AG09309 (cell line): ENCODE results near the gene PGLYRP4.
A peak's percentile ranks its signal among the peaks of the same experiment; 100 is the strongest.

Source experiments
- DNase-seq: peaks from one replicate; pipeline ENCODE4 v3.0.0-alpha.2; 2010; ENCODE audit warnings: low read depth
- H3K4me3 ChIP-seq: 2 replicates; pipeline ENCODE4 v1.5.1; 2011; ENCODE audit warnings: mild to moderate bottlenecking, low read depth, low read length, moderate library complexity; ENCODE audit not compliant: control insufficient read depth
- TF ChIP-seq, protein P1 (sequence below): IDR thresholded peaks from 2 replicates; pipeline ENCODE4 v1.5.1; 2011; ENCODE audit warnings: mild to moderate bottlenecking, low read depth, low read length, inconsistent platforms; ENCODE audit not compliant: insufficient read depth, control insufficient read depth; ENCODE audit errors: missing control alignments

Gene PGLYRP4

DNA sequence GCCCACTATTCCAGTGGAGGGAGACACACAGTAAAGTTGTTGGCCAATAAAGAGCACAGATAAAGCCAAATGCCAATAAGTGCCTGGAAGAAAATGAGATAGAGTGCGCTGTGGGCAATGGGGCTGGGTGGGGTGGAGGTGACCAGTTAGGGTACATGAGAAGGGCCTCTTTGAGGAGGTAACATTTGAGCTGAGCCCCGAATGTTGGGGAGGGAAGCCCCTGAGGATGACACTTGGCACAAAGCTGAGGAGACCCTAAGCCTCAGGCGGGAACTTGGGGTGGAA lies 10.0 kb upstream of the PGLYRP4 start:
- TF ChIP-seq, protein P1, sequence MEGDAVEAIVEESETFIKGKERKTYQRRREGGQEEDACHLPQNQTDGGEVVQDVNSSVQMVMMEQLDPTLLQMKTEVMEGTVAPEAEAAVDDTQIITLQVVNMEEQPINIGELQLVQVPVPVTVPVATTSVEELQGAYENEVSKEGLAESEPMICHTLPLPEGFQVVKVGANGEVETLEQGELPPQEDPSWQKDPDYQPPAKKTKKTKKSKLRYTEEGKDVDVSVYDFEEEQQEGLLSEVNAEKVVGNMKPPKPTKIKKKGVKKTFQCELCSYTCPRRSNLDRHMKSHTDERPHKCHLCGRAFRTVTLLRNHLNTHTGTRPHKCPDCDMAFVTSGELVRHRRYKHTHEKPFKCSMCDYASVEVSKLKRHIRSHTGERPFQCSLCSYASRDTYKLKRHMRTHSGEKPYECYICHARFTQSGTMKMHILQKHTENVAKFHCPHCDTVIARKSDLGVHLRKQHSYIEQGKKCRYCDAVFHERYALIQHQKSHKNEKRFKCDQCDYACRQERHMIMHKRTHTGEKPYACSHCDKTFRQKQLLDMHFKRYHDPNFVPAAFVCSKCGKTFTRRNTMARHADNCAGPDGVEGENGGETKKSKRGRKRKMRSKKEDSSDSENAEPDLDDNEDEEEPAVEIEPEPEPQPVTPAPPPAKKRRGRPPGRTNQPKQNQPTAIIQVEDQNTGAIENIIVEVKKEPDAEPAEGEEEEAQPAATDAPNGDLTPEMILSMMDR: no peak
- DNase-seq: no peak
- no peak overlapping the region for H3K4me3 ChIP-seq

DNA sequence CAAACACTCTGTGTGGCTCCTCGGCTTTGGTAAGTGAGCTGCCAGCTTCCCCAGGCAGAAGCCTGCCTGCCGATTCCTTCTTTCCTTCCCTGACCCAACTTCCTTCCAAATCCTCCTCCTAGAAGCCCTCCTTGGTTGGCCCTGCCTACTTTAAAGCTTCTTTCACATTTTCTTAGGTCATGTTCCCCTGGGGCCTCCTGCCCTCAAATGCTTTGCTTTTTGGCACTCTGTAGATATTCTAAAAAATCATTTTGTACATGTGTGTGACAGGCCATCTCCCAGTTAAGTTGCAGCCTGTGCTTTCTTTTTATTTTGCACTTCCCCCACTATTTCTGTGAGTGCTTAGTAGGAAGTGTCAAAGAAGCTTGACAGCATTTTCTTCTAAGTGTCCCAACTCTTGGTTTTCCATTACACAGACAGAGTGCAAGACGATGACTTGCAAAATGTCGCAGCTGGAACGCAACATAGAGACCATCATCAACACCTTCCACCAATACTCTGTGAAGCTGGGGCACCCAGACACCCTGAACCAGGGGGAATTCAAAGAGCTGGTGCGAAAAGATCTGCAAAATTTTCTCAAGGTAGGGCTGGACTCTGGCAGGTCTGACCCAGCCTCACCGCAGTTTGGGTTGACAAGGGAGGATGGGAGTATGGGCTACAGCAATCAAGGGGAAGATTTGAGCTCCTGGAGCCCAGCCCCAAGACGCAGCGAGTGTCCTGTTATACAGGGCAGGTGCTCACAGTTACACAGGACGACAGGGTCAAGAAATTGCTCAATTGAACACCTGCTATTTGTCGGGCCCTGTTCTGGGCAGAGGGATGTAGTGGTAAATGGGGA lies 9.4 kb upstream of the PGLYRP4 start, which contains the start of gene S100A9:
Gene S100A9 (plus strand): TSS at position 2 of the 838 bp plus-strand sequence. CDS start 430 bp downstream, at position 432.
- DNase-seq: no peak
- TF ChIP-seq, protein P1: no peak
- no peak within 1 kb of the TSS for H3K4me3 ChIP-seq

GRCh38 chr1:153357076-153357852 lies 8.6 kb upstream of the PGLYRP4 start:
- H3K4me3 ChIP-seq: no peak overlapping the region
- TF ChIP-seq, protein P1: no peak
- DNase-seq: no peak

DNA sequence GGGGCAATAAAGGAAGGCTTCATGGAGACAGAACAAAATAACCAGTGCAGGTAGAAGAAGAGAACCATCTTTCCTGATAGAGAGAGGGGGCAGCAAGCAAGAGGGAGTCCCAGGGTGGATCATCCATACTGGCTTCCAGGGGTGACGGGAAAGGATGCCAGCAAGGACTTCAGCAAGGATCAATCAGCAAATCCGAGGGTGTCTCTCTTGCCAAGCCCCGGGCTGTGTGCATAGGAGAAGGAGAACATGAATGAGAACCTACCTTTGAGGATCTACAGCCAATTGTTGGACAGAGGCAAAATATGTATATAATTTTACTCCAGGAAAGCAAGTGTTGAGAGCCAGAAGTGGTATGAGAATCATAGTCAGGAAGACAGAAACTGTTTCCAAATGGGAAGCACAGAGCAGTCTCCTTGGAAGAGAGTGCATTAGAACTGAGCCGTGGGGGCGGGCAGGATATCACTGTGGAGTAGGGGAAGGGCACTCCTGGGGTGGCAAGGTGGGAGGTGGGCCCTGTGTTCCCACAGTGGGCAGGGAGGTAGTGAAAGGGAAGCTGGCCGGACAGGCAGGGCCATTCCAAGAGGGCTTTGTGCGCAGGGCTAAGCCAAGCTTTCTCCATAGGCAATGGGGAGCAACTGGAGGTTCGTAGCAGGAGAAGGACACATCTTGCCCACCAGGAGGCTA lies 7.9 kb upstream of the PGLYRP4 start:
- TF ChIP-seq, protein P1: no peak
- no peak for DNase-seq
- no peak overlapping the region for H3K4me3 ChIP-seq

GRCh38 chr1:153355445-153356071 lies 6.9 kb upstream of the PGLYRP4 start:
- TF ChIP-seq, protein P1: peak; percentile 71
- no peak overlapping the region for H3K4me3 ChIP-seq
- DNase-seq: peak; percentile 5
